Keratinocyte (primary cell): Measurements from ENCODE around the gene SLC25A39.

Source experiments
- EZH2 ChIP-seq: IDR thresholded peaks from one replicate; pipeline ENCODE4 v1.6.1; 2012; ENCODE audit warnings: inconsistent platforms, mild to moderate bottlenecking, low read length, moderate library complexity
- TF ChIP-seq, protein P1 (sequence below), 3 experiments: IDR thresholded peaks in 1 of 3; conservative IDR thresholded peaks in 1 of 3; optimal IDR thresholded peaks in 1 of 3; 2 replicates in 2 of 3; 3 replicates in 1 of 3; pipeline versions ENCODE3 to v1.5.1; 2011; ENCODE audit warnings: low read length in 3 of 3, mild to moderate bottlenecking in 3 of 3, moderate library complexity in 2 of 3, control low read depth in 1 of 3, inconsistent platforms in 1 of 3; ENCODE audit not compliant: insufficient read depth in 2 of 3; ENCODE audit errors: extremely low read depth in 1 of 3

DNA sequence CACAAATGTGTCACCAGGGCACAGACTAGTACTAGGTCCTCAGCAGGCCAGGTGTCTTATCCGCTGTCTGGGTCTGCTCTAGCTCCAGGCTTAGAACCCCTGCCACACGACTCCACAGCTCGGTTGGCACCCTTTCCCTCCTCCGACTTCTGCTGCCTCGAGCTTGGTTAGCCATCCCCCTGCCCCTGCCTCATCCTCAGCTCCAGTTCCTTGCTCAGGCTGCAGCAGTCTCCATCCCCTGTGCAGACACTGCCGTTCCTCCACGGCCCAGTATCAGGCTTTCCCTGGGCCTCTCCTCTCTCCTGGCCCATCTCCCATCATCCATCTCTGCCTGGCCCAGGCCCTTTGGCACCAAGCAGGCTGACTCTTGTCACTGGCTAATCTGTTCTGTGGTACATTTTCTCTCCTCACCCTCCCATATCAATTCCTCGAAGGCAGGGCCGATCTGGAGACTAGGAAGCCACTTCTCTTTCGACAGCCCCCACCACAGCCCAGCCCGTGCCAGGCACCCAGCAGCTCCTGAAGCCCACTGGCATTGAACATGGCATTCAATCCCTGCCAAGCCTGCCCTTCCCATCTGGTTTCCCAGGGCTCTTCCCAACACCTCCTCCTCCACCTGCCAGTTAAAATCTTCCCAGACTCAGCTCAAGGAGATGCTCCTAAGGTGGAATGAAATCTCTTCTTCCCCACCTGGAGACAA is 19.0 kb upstream of the SLC25A39 start:
- TF ChIP-seq, protein P1, sequence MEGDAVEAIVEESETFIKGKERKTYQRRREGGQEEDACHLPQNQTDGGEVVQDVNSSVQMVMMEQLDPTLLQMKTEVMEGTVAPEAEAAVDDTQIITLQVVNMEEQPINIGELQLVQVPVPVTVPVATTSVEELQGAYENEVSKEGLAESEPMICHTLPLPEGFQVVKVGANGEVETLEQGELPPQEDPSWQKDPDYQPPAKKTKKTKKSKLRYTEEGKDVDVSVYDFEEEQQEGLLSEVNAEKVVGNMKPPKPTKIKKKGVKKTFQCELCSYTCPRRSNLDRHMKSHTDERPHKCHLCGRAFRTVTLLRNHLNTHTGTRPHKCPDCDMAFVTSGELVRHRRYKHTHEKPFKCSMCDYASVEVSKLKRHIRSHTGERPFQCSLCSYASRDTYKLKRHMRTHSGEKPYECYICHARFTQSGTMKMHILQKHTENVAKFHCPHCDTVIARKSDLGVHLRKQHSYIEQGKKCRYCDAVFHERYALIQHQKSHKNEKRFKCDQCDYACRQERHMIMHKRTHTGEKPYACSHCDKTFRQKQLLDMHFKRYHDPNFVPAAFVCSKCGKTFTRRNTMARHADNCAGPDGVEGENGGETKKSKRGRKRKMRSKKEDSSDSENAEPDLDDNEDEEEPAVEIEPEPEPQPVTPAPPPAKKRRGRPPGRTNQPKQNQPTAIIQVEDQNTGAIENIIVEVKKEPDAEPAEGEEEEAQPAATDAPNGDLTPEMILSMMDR (optimal IDR thresholded peaks at IDR 0.05 in 1 of 3, IDR thresholded peaks at IDR 0.05 in 1 of 3, conservative IDR thresholded peaks at IDR 0.05 in 1 of 3; ENCODE audit: extremely low read depth in 1 of 3, insufficient read depth in 2 of 3, low read length in 3 of 3): no peak
- TF ChIP-seq EZH2: no peak
